KMS-11 (cell line): ENCODE results near the gene TMEM132A.
A peak's percentile ranks its signal among the peaks of the same experiment; 100 is the strongest.

Experiments used
- H2AFZ ChIP-seq: fragments of 200-600 bp; sonication (generic); 2 replicates; pipeline ENCODE4 v1.6.1; 2016; ENCODE audit warnings: antibody characterized with exemption, mixed run types, low read depth
- H3K27ac ChIP-seq: fragments of 200-600 bp; sonication (generic); 2 replicates; pipeline ENCODE4 v1.6.1; 2016; ENCODE audit warnings: mild to moderate bottlenecking, mixed run types
- H3K27me3 ChIP-seq: fragments of 200-600 bp; sonication (generic); 2 replicates; pipeline ENCODE4 v1.6.1; 2017; ENCODE audit warnings: mild to moderate bottlenecking, low read depth, mixed run types, moderate library complexity; ENCODE audit not compliant: insufficient read depth
- H3K36me3 ChIP-seq: fragments of 200-600 bp; sonication (generic); 2 replicates; pipeline ENCODE4 v1.6.1; 2017; ENCODE audit warnings: mild to moderate bottlenecking, mixed run types; ENCODE audit not compliant: insufficient read depth
- H3K4me1 ChIP-seq: fragments of 200-600 bp; sonication (generic); 2 replicates; pipeline ENCODE4 v1.6.1; 2016; ENCODE audit warnings: mild to moderate bottlenecking, low read depth, mixed run types; ENCODE audit not compliant: poor library complexity, severe bottlenecking
- H3K4me2 ChIP-seq: fragments of 200-600 bp; sonication (generic); 2 replicates; pipeline ENCODE4 v1.7.0; 2016; ENCODE audit warnings: mild to moderate bottlenecking, mixed run types
- H3K4me3 ChIP-seq: fragments of 200-600 bp; sonication (generic); IDR thresholded peaks from 2 replicates; pipeline ENCODE4 v1.6.1; 2017; ENCODE audit warnings: low read depth, low read length, mixed read lengths; ENCODE audit not compliant: insufficient read depth
- H3K79me2 ChIP-seq: fragments of 200-600 bp; sonication (generic); 2 replicates; pipeline ENCODE4 v1.6.1; 2016; ENCODE audit warnings: low read depth, mixed run types; ENCODE audit not compliant: insufficient read depth
- H3K9ac ChIP-seq: fragments of 200-600 bp; sonication (generic); 2 replicates; pipeline ENCODE4 v1.6.1; 2016; ENCODE audit warnings: mild to moderate bottlenecking, mixed run types
- H4K20me1 ChIP-seq: fragments of 200-600 bp; sonication (generic); 2 replicates; pipeline ENCODE4 v1.6.1; 2016; ENCODE audit warnings: mild to moderate bottlenecking, mixed run types; ENCODE audit not compliant: insufficient read depth
- CTCF ChIP-seq: fragments of 200-600 bp; sonication (generic); conservative IDR thresholded peaks from 2 replicates; pipeline ENCODE4 v1.6.1; 2017; ENCODE audit warnings: low read depth, mild to moderate bottlenecking, antibody characterized with exemption, low read length, moderate library complexity, mixed read lengths

TMEM132A gene

DNA sequence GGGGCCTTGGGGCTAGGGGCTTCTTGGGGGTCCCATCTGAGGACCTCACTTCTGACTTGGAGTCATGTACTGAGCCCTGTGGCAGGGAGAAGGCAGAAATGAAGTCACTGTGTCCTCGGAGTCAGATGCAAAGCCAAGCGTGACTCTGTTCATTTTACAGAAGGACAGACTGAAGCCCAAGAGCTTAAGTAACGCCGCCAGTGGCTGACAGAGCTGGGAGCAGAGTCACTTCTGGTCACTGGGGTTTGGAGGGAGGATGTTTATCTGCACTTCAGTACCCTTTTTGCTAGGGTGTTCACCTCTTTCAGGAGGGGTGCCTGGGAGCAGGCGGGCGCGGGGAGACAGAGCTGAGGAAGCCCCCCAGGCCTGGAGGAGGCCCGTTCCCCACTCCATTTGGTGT, 57.9 kb downstream of the TMEM132A start:
- no peaks in the 10 kb centered on the region for H3K79me2 ChIP-seq
- no peak overlapping the region for H3K27ac ChIP-seq
- no peaks in the 10 kb centered on the region for H3K36me3 ChIP-seq
- no peak overlapping the region for H3K4me3 ChIP-seq
- peaks cover 17% of the 10 kb centered on the region for H3K4me1 ChIP-seq
- no peak overlapping the region for H3K4me2 ChIP-seq
- no peak overlapping the region for H2AFZ ChIP-seq
- H3K9ac ChIP-seq, result no peak overlapping the region
- no peaks in the 10 kb centered on the region for H3K27me3 ChIP-seq
- H4K20me1 ChIP-seq, result no peaks in the 10 kb centered on the region
- no peak for TF ChIP-seq CTCF

GRCh38 chr11:60984149-60984548, 59.9 kb downstream of the TMEM132A start:
- Histone ChIP-seq H3K27ac (no peak overlapping the region), H3K4me3 (no peak overlapping the region), H3K27me3 (no peaks in the 10 kb centered on the region), H4K20me1 (no peaks in the 10 kb centered on the region), H2AFZ (no peak overlapping the region), H3K4me1 (peaks cover 26% of the 10 kb centered on the region), H3K9ac (no peak overlapping the region), H3K4me2 (no peak overlapping the region), H3K79me2 (no peaks in the 10 kb centered on the region), H3K36me3 (no peaks in the 10 kb centered on the region)
- TF ChIP-seq CTCF, result no peak

- Histone ChIP-seq H3K4me3 (no peak overlapping the region), H3K36me3 (no peaks in the 10 kb centered on the region), H4K20me1 (no peaks in the 10 kb centered on the region), H3K27ac (no peak overlapping the region), H3K79me2 (no peaks in the 10 kb centered on the region), H3K27me3 (no peaks in the 10 kb centered on the region), H3K9ac (no peak overlapping the region), H3K4me2 (no peak overlapping the region), H2AFZ (no peak overlapping the region), H3K4me1 (peaks cover 26% of the 10 kb centered on the region)
- TF ChIP-seq CTCF, result no peak
Measured at GRCh38 chr11:60984636-60985035, 60.4 kb downstream of the TMEM132A start.

DNA sequence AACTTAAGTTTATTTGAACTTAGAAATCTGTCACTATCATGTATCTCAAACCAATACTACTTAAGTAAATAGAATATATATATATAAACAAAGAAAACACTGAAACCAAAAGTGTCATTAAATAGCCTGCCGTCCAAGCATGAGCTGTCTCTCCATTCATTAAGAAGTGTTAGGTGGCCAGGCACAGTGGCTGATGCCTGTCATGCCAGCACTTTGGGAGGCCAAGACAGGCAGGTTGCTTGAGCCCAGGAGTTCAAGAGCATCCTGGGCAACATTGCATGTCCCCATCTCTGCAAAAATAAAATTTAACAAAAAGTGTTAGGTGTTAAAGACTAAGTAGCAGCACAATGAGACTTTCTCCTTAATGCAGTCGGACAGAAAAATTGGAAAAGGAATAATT, 61.2 kb downstream of the TMEM132A start:
- no peak overlapping the region for H3K9ac ChIP-seq
- H3K4me2 ChIP-seq, result no peak overlapping the region
- H3K27ac ChIP-seq, result no peak overlapping the region
- no peaks in the 10 kb centered on the region for H3K79me2 ChIP-seq
- H4K20me1 ChIP-seq, result no peaks in the 10 kb centered on the region
- no peaks in the 10 kb centered on the region for H3K27me3 ChIP-seq
- no peaks in the 10 kb centered on the region for H3K36me3 ChIP-seq
- H2AFZ ChIP-seq, result peak overlapping the region; percentile 33; the same call in 1 of the 2 replicates
- peaks cover 26% of the 10 kb centered on the region for H3K4me1 ChIP-seq
- no peak for TF ChIP-seq CTCF
- no peak overlapping the region for H3K4me3 ChIP-seq
